Mesendoderm (in vitro differentiated cells): ENCODE measurements around the gene PHF20.
A peak's percentile ranks its signal among the peaks of the same experiment; 100 is the strongest.
"Not testable (repeated sequence)": the region's sequence is repeated elsewhere in the genome, so short reads cannot be mapped to it uniquely, and the experiment has no call there.

Experiments
- DNase-seq: peaks from one replicate; pipeline ENCODE4 v3.0.0; 2013
- H2AK5ac ChIP-seq: 2 replicates; pipeline ENCODE4 v1.6.1; 2013; ENCODE audit warnings: low read length, inconsistent platforms
- H2BK120ac ChIP-seq: 2 replicates; pipeline ENCODE4 v1.6.1; 2013; ENCODE audit warnings: low read depth, mild to moderate bottlenecking, low read length, moderate library complexity, mixed read lengths
- H2BK15ac ChIP-seq: replicated peaks from 2 replicates; pipeline ENCODE4 v1.6.1; 2013; ENCODE audit warnings: low read depth, mild to moderate bottlenecking, moderate library complexity
- H2BK5ac ChIP-seq: 2 replicates; pipeline ENCODE4 v1.6.1; 2013; ENCODE audit warnings: low read length, inconsistent platforms
- H3K18ac ChIP-seq: 2 replicates; pipeline ENCODE4 v1.6.1; 2013; ENCODE audit warnings: mild to moderate bottlenecking, low read length, mixed read lengths
- H3K23ac ChIP-seq: one replicate; pipeline ENCODE4 v1.6.1; 2013; ENCODE audit warnings: low read length
- H3K27ac ChIP-seq: 2 replicates; pipeline ENCODE4 v1.5.1; 2013; ENCODE audit warnings: low read depth, mild to moderate bottlenecking, inconsistent platforms, low read length, moderate library complexity
- H3K27me3 ChIP-seq: 2 replicates; pipeline ENCODE4 v1.6.1; 2013; ENCODE audit warnings: low read length, control low read depth, mild to moderate bottlenecking, inconsistent platforms; ENCODE audit not compliant: insufficient read depth, poor library complexity
- H3K36me3 ChIP-seq: 2 replicates; pipeline ENCODE4 v1.6.1; 2013; ENCODE audit warnings: low read length, inconsistent platforms; ENCODE audit not compliant: control insufficient read depth, insufficient read depth
- H3K4ac ChIP-seq: one replicate; pipeline ENCODE4 v1.6.1; 2013; ENCODE audit warnings: low read depth, mild to moderate bottlenecking, low read length, moderate library complexity
- H3K4me1 ChIP-seq: 2 replicates; pipeline ENCODE4 v1.6.1; 2013; ENCODE audit warnings: low read depth, low read length, inconsistent platforms; ENCODE audit not compliant: control insufficient read depth
- H3K4me2 ChIP-seq: 2 replicates; pipeline ENCODE4 v1.6.1; 2013; ENCODE audit warnings: low read length
- H3K4me3 ChIP-seq: 2 replicates; pipeline ENCODE4 v1.5.1; 2013; ENCODE audit warnings: mild to moderate bottlenecking, low read length
- H3K56ac ChIP-seq: one replicate; pipeline ENCODE4 v1.6.1; 2013; ENCODE audit warnings: low read length
- H3K79me1 ChIP-seq: 2 replicates; pipeline ENCODE4 v1.6.1; 2013; ENCODE audit warnings: low read length, inconsistent platforms
- H3K79me2 ChIP-seq: 2 replicates; pipeline ENCODE4 v1.6.1; 2013; ENCODE audit warnings: mild to moderate bottlenecking, low read length; ENCODE audit not compliant: control insufficient read depth, insufficient read depth
- H3K9ac ChIP-seq: 2 replicates; pipeline ENCODE4 v1.6.1; 2013; ENCODE audit warnings: low read length, inconsistent platforms
- H4K5ac ChIP-seq: one replicate; pipeline ENCODE4 v1.6.1; 2013; ENCODE audit warnings: low read length
- H4K8ac ChIP-seq: one replicate; pipeline ENCODE4 v1.6.1; 2013; ENCODE audit warnings: low read depth, mild to moderate bottlenecking, control low read depth, low read length, moderate library complexity
- WGBS: extraction: QIAGEN DNeasy Blood & Tissue Kit; methylation state at CpG from one replicate; pipeline ENCODE4 v1.1.7; 2013; ENCODE audit warnings: low lambda C conversion rate, missing lambda C conversion rate; ENCODE audit not compliant: insufficient coverage; ENCODE audit errors: extremely low coverage; 5-methylcytosine and 5-hydroxymethylcytosine counted together

The PHF20 gene

DNA sequence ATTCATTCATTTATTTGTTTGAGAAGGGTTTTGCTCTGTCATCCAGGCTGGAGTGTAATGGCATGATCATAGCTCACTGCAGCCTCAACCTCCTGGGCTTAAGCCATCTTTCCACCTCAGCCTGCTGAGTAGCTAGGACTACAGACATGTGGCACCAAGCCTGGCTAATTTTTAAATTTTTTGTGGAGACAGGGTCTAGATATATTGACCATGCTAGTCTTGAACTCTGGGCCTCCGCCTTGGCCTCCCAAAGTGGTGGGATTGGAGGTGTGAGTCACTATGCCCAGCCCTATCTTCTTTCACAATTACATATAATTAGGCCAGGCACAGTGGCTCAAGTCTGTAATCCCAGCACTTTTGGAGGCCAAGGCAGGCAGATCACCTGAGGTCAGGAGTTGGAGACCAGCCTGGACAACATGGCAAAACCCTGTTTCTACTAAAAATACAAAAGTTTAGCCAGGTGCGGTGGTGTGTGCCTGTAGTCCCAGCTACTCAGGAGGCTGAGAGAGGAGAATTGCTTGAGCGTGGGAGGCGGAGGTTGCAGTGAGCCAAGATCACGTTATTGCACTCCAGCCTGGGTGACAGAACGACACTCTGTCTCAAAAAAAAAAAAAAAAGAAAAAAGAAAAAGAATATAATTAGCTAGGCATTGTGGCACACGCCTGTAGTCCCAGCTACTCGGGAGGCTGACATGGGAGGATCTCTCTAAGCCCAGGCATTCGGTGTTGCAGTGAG lies 110.8 kb downstream of the PHF20 start:
- not testable (repeated sequence) for H3K4me3 ChIP-seq, H3K56ac ChIP-seq, H3K18ac ChIP-seq, H2BK15ac ChIP-seq, H3K4me1 ChIP-seq, H3K4ac ChIP-seq, H3K4me2 ChIP-seq, H2BK120ac ChIP-seq, DNase-seq, H3K36me3 ChIP-seq, H3K27ac ChIP-seq, H2AK5ac ChIP-seq, H4K5ac ChIP-seq, H3K79me2 ChIP-seq, H3K23ac ChIP-seq, H4K8ac ChIP-seq, H3K27me3 ChIP-seq, H3K79me1 ChIP-seq, H3K9ac ChIP-seq, H2BK5ac ChIP-seq
- no CpG with 5 or more reads among the region's 9 CpGs for WGBS

DNA sequence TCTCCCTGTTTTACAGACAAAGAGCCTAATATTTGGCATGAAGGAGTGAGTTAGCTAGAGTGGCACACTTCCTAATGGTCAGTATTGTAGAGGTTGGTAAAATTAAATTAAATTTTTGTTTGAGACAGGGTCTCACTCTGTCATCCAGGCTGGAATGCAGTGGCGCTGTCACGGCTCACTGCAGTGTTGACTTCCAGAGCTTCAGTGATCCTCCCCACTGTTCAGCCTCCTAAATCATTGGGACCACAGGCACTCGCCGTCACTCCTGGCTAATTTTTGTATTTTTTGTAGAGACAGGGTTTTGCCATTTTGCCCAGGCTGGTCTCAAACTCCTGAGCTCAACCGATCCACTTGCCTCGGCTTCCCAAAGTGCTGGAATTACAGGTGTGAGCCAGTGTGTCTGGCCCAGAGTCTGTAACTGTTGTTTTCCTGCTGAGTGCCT lies 111.5 kb downstream of the PHF20 start:
- Histone ChIP-seq H4K8ac (no peak overlapping the region), H3K79me2 (no peaks in the 10 kb centered on the region), H3K79me1 (peaks cover 6% of the 10 kb centered on the region), H2BK15ac (no peak overlapping the region), H3K4me1 (peaks cover 5% of the 10 kb centered on the region), H3K27ac (peak overlapping the region; percentile 30), H3K23ac (no peak overlapping the region), H3K18ac (no peak overlapping the region), H2AK5ac (no peak overlapping the region), H3K9ac (no peak overlapping the region), H3K4ac (no peak overlapping the region), H2BK5ac (no peak overlapping the region), H3K27me3 (no peaks in the 10 kb centered on the region), H3K56ac (no peak overlapping the region), H2BK120ac (no peak overlapping the region), H3K36me3 (no peaks in the 10 kb centered on the region), H4K5ac (no peak overlapping the region), H3K4me2 (no peak overlapping the region), H3K4me3 (no peak overlapping the region)
- WGBS = no CpG with 5 or more reads among the region's 6 CpGs
- peak; percentile 68 for DNase-seq

DNA sequence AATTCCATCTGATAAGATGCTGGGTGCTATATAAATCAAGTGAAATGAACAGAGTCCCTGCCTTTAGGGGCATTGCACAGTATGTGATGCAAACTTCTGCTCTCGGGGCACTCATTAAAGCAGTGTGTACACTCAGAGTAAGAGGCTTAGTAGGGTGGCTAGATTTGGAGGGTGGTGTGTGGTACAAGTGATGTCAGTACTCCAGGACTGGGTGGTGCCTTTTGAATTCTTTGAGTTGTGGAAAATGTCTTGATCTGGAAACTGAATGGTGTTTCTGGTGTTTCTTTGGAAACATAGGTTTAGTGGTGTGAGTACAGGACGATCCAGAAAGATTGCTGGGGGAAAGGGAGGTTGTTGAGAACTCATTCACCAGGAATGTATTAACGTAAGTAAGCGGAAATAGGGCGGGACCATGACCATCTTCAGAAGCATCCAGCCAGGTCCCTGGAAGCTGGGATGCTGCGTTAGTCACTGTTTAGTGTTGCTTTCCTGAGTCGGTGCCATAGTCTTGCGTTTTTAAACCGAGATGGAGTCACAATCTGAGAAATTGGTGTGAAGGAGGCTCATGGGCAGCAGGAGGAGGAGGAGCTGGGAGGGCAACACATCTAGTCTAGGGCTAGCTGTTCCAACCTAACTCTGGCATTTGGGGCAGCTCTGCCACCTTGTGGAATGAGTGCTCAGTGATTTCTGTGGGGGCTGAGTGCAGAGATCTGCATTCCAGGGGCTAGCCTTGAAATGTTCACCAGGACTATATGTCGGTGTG lies 112.1 kb downstream of the PHF20 start:
- Histone ChIP-seq H3K79me1 (peaks cover 6% of the 10 kb centered on the region), H3K9ac (no peak overlapping the region), H2BK120ac (no peak overlapping the region), H3K4ac (no peak overlapping the region), H4K8ac (no peak overlapping the region), H3K18ac (no peak overlapping the region), H3K27me3 (no peaks in the 10 kb centered on the region), H3K4me3 (no peak overlapping the region), H2BK15ac (no peak overlapping the region), H3K4me2 (no peak overlapping the region), H4K5ac (no peak overlapping the region), H3K27ac (no peak overlapping the region), H3K56ac (no peak overlapping the region), H3K36me3 (no peaks in the 10 kb centered on the region), H3K4me1 (peaks cover 5% of the 10 kb centered on the region), H2BK5ac (no peak overlapping the region), H2AK5ac (no peak overlapping the region), H3K79me2 (no peaks in the 10 kb centered on the region), H3K23ac (no peak overlapping the region)
- WGBS = no CpG with 5 or more reads among the region's 10 CpGs
- peak; percentile 90 for DNase-seq

DNA sequence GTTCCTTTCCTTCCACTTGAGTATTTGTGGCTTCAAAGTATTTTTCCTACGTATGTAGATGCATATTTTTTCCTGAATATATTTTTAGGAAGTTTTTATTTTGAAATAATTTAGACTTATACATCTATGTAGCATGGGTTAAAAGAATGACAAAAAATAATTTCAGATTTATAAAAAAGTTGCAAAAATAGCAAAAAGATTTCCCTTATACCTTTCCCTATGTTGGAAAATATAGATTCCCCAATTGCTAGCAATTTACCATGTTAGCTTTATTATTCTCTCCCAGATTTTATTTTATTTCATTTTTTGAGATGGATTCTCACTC lies 112.7 kb downstream of the PHF20 start:
- H2BK15ac ChIP-seq = no peak overlapping the region
- peaks cover 6% of the 10 kb centered on the region for H3K79me1 ChIP-seq
- H3K4ac ChIP-seq = no peak overlapping the region
- no peak overlapping the region for H2BK5ac ChIP-seq
- H2AK5ac ChIP-seq = no peak overlapping the region
- no peak overlapping the region for H3K4me3 ChIP-seq
- no peak overlapping the region for H3K56ac ChIP-seq
- no peak overlapping the region for H3K23ac ChIP-seq
- H3K4me1 ChIP-seq = peaks cover 5% of the 10 kb centered on the region
- H3K36me3 ChIP-seq = no peaks in the 10 kb centered on the region
- H3K79me2 ChIP-seq = no peaks in the 10 kb centered on the region
- no peak overlapping the region for H3K4me2 ChIP-seq
- DNase-seq = no peak
- H2BK120ac ChIP-seq = no peak overlapping the region
- no peak overlapping the region for H3K27ac ChIP-seq
- no peak overlapping the region for H3K9ac ChIP-seq
- H4K8ac ChIP-seq = no peak overlapping the region
- WGBS = no CpG with 5 or more reads among the region's 1 CpG
- H3K27me3 ChIP-seq = no peaks in the 10 kb centered on the region
- H4K5ac ChIP-seq = no peak overlapping the region
- H3K18ac ChIP-seq = no peak overlapping the region

DNA sequence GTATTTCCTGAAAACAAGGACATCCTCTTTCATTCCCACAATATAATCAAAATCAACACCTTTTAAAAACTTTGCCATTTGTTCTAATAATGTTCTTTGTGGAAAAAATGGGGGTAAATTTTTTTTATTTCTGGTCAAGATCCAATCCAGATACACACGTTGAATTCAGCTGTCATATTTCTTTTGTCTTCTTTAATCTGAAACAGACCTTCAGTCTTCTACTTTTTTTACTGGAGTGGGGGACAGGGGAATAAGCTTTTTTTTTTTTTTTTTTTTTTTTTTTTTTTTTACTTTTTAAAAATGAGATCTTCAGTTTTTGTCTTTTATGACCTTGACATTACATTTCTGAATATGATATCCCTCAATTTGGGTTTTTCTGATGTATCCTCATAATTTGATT lies 113.4 kb downstream of the PHF20 start:
- Histone ChIP-seq H3K23ac (no peak overlapping the region), H3K36me3 (no peaks in the 10 kb centered on the region), H3K27ac (no peak overlapping the region), H3K27me3 (no peaks in the 10 kb centered on the region), H3K18ac (no peak overlapping the region), H3K4ac (no peak overlapping the region), H3K4me1 (peaks cover 5% of the 10 kb centered on the region), H3K56ac (no peak overlapping the region), H3K4me3 (no peak overlapping the region), H3K9ac (no peak overlapping the region), H2BK120ac (no peak overlapping the region), H2BK15ac (no peak overlapping the region), H3K4me2 (no peak overlapping the region), H3K79me2 (no peaks in the 10 kb centered on the region), H4K8ac (no peak overlapping the region), H2BK5ac (no peak overlapping the region), H3K79me1 (peaks cover 4% of the 10 kb centered on the region), H4K5ac (no peak overlapping the region), H2AK5ac (no peak overlapping the region)
- WGBS = no CpG with 5 or more reads among the region's 1 CpG
- DNase-seq = no peak
